Measurements from ENCODE around the gene PATJ.
"Not testable (repeated sequence)": the region's sequence is repeated elsewhere in the genome, so short reads cannot be mapped to it uniquely, and the experiment has no call there.

PATJ gene

GRCh38 chr1:61749574-61749973 is 7.3 kb downstream of the PATJ start:
- no peak for DNase-seq

GRCh38 chr1:61752921-61753389 is 10.7 kb downstream of the PATJ start:
- no peak for DNase-seq

- no peak for DNase-seq
Measured at GRCh38 chr1:61753998-61754508, 11.8 kb downstream of the PATJ start.

GRCh38 chr1:61754545-61754944 is 12.3 kb downstream of the PATJ start:
- no peak for DNase-seq

GRCh38 chr1:61756773-61757172 is 14.5 kb downstream of the PATJ start:
- DNase-seq = no peak

GRCh38 chr1:61757950-61758349 is 15.7 kb downstream of the PATJ start:
- no peak for DNase-seq

- no peak for DNase-seq
Measured at GRCh38 chr1:61770131-61770530, 27.9 kb downstream of the PATJ start.

GRCh38 chr1:61776091-61776490 is 33.8 kb downstream of the PATJ start:
- no peak for DNase-seq

- DNase-seq = no peak
Measured at GRCh38 chr1:61779231-61779630, 37.0 kb downstream of the PATJ start.

GRCh38 chr1:61781151-61781550 is 38.9 kb downstream of the PATJ start:
- DNase-seq = no peak

GRCh38 chr1:61782771-61783170 is 40.5 kb downstream of the PATJ start:
- no peak for DNase-seq

GRCh38 chr1:61784726-61785125 is 42.4 kb downstream of the PATJ start:
- no peak for DNase-seq

GRCh38 chr1:61790837-61791236 is 48.6 kb downstream of the PATJ start:
- no peak for DNase-seq

- DNase-seq = no peak
Measured at GRCh38 chr1:61797045-61797755, 54.9 kb downstream of the PATJ start.

- DNase-seq = not testable (repeated sequence)
Measured at GRCh38 chr1:61801047-61801446, 58.8 kb downstream of the PATJ start.

GRCh38 chr1:61807606-61808140 is 65.4 kb downstream of the PATJ start:
- DNase-seq = no peak

- DNase-seq = no peak
Measured at GRCh38 chr1:61808321-61808720, 66.0 kb downstream of the PATJ start.

GRCh38 chr1:61808968-61809367 is 66.7 kb downstream of the PATJ start:
- no peak for DNase-seq

- DNase-seq = no peak
Measured at GRCh38 chr1:61812916-61813315, 70.6 kb downstream of the PATJ start.

GRCh38 chr1:61816191-61816590 is 73.9 kb downstream of the PATJ start:
- no peak for DNase-seq

- DNase-seq = no peak
Measured at GRCh38 chr1:61818992-61819391, 76.7 kb downstream of the PATJ start.

GRCh38 chr1:61819421-61819820 is 77.1 kb downstream of the PATJ start:
- DNase-seq = no peak

GRCh38 chr1:61825393-61825792 is 83.1 kb downstream of the PATJ start:
- no peak for DNase-seq

- no peak for DNase-seq
Measured at GRCh38 chr1:61828805-61829204, 86.5 kb downstream of the PATJ start.

GRCh38 chr1:61836649-61837048 is 94.4 kb downstream of the PATJ start:
- DNase-seq = no peak

Measured in NCI-H446 treated with DMSO at 0.1 percent for 48 hours (cell line).